GM12865 (cell line): ENCODE data around the gene M6PR.
"Not testable (repeated sequence)": the region's sequence is repeated elsewhere in the genome, so short reads cannot be mapped to it uniquely, and the experiment has no call there.

Experiments
- DNase-seq: peaks from one replicate; pipeline ENCODE4 v3.0.0; 2010; ENCODE audit warnings: low read depth
- H3K4me3 ChIP-seq: 2 replicates; pipeline ENCODE4 v1.5.1; 2011; ENCODE audit warnings: mild to moderate bottlenecking, low read depth, low read length, control low read depth
- CTCF ChIP-seq: IDR thresholded peaks from 2 replicates; pipeline ENCODE4 v1.5.1; 2011; ENCODE audit warnings: low read length, control low read depth, low read depth, inconsistent platforms; ENCODE audit not compliant: insufficient read depth; ENCODE audit errors: missing control alignments

Gene M6PR

GRCh38 chr12:8903646-8904045 is 45.8 kb downstream of the M6PR start:
- H3K4me3 ChIP-seq, result no peak overlapping the region
- DNase-seq, result no peak
- no peak for TF ChIP-seq CTCF

GRCh38 chr12:8902703-8903102 is 46.7 kb downstream of the M6PR start:
- peak; percentile 9 for DNase-seq
- not testable (repeated sequence) for H3K4me3 ChIP-seq

- H3K4me3 ChIP-seq, result no peak overlapping the region
- DNase-seq, result no peak
- no peak for TF ChIP-seq CTCF
These were observed 49.6 kb downstream of the M6PR start for GRCh38 chr12:8899830-8900229.

- TF ChIP-seq CTCF, result no peak
- DNase-seq, result no peak
- H3K4me3 ChIP-seq, result no peak overlapping the region
These were observed 52.4 kb downstream of the M6PR start for GRCh38 chr12:8897081-8897480.

- TF ChIP-seq CTCF, result no peak
- DNase-seq, result no peak
- H3K4me3 ChIP-seq, result no peak overlapping the region
These were observed 54.5 kb downstream of the M6PR start for GRCh38 chr12:8894986-8895385.

GRCh38 chr12:8894378-8894777 is 55.1 kb downstream of the M6PR start:
- no peak for DNase-seq
- no peak for TF ChIP-seq CTCF
- H3K4me3 ChIP-seq, result no peak overlapping the region

- no peak overlapping the region for H3K4me3 ChIP-seq
- no peak for DNase-seq
- no peak for TF ChIP-seq CTCF
These were observed 57.5 kb downstream of the M6PR start for GRCh38 chr12:8891976-8892375.
